K562 (cell line): ENCODE results near the gene VEGFB. TPM values are rescaled to one million over a fixed set of nuclear protein-coding genes. Genes with fewer than 3 reads are reported as not detected.

ENCODE experiments used
- ATAC-seq: fragments of 200-7000 bp; cut with Tn5 transposase; 3 replicates; pipeline ENCODE4 v1.9.1; 2020; ENCODE audit warnings: moderate library complexity
- BruUV-seq: library from RNA; stranded (reverse); fragments of 400-500 nt; replicated peaks from 2 replicates; lab custom pipeline; 2021; lab: Mats Ljungman, UMichigan
- CTCF ChIA-PET: fragments of 300-600 bp; formaldehyde crosslinking; extraction: SDS; loops from one replicate; lab custom pipeline; 2021; ENCODE audit warnings: low intra/inter-chr PET ratio; lab: Yijun Ruan, JAX
- POLR2A ChIA-PET: fragments of 300-600, 350-650 bp; sonication (Branson Sonifier 250); formaldehyde crosslinking; extraction: SDS; loops from one replicate; lab custom pipeline; 2021; ENCODE audit warnings: antibody characterized with exemption, inconsistent platforms; lab: Yijun Ruan, JAX
- DNase-seq, 4 experiments: peaks; one replicate each; pipeline versions ENCODE4 v3.0.0 to v3.0.0-alpha.2; 2011 to 2018; ENCODE audit warnings: low spot score in 3 of 4, mixed read lengths in 3 of 4; ENCODE audit errors: extremely low read depth in 1 of 4
- FAIRE-seq: peaks from 2 replicates; lab custom pipeline; 2011; peaks lifted over from hg19 to GRCh38; lab: Jason Lieb, UNC
- H2AFZ ChIP-seq: 2 replicates; pipeline ENCODE4 v1.6.0; 2011; ENCODE audit warnings: low read depth, low read length, control low read depth, inconsistent platforms
- H3K27ac ChIP-seq: fragments of 200-600 bp; 3 replicates; pipeline ENCODE4 v1.8.0; 2011; ENCODE audit warnings: low read depth, mild to moderate bottlenecking, control low read depth, inconsistent platforms, low read length, moderate library complexity, mixed read lengths; ENCODE audit errors: extremely low read depth
- H3K27me3 ChIP-seq, 2 experiments: fragments of 300-600 bp in 1 of 2; 2 replicates in 1 of 2; 3 replicates in 1 of 2; pipeline versions ENCODE4 v1.6.0 to v1.8.0; 2011; ENCODE audit warnings: inconsistent platforms in 2 of 2, low read length in 2 of 2, mild to moderate bottlenecking in 1 of 2, mixed read lengths in 1 of 2, moderate library complexity in 1 of 2; ENCODE audit not compliant: control insufficient read depth in 2 of 2, insufficient read depth in 2 of 2
- H3K36me3 ChIP-seq: fragments of 300-600 bp; 3 replicates; pipeline ENCODE4 v1.8.0; 2011; ENCODE audit warnings: mild to moderate bottlenecking, low read length, inconsistent platforms; ENCODE audit not compliant: control insufficient read depth, insufficient read depth
- H3K4me1 ChIP-seq, 2 experiments: fragments of 200-600 bp in 1 of 2; replicated peaks in 1 of 2; 2 replicates in 1 of 2; 3 replicates in 1 of 2; pipeline versions ENCODE4 v1.5.1 to v1.8.0; 2011; ENCODE audit warnings: inconsistent platforms in 2 of 2, low read length in 2 of 2, mild to moderate bottlenecking in 1 of 2, mixed read lengths in 1 of 2, moderate library complexity in 1 of 2; ENCODE audit not compliant: control insufficient read depth in 2 of 2, insufficient read depth in 2 of 2
- H3K4me2 ChIP-seq: 2 replicates; pipeline ENCODE4 v1.6.1; 2011; ENCODE audit warnings: low read length, control low read depth, inconsistent platforms, mixed read lengths; ENCODE audit not compliant: insufficient read depth
- H3K4me3 ChIP-seq: fragments of 200-600 bp; sonication (generic), shearing (Covaris generic); 2 replicates; pipeline ENCODE4 v1.5.1; 2016; ENCODE audit warnings: control low read depth, inconsistent platforms
- H3K79me2 ChIP-seq: fragments of 200-600 bp; 3 replicates; pipeline ENCODE4 v1.8.0; 2011; ENCODE audit warnings: low read length, inconsistent platforms; ENCODE audit not compliant: control insufficient read depth, insufficient read depth
- H3K9ac ChIP-seq, 2 experiments: 2 replicates each; pipeline versions ENCODE4 v1.6.0 to v1.6.1; 2011; ENCODE audit warnings: low read depth in 2 of 2, low read length in 2 of 2, control low read depth in 1 of 2, inconsistent platforms in 1 of 2, mild to moderate bottlenecking in 1 of 2, mixed read lengths in 1 of 2; ENCODE audit not compliant: insufficient read depth in 1 of 2
- H3K9me1 ChIP-seq: one replicate; pipeline ENCODE4 v1.6.0; 2011; ENCODE audit warnings: inconsistent platforms, mild to moderate bottlenecking, low read length, moderate library complexity; ENCODE audit not compliant: control insufficient read depth, insufficient read depth
- H3K9me3 ChIP-seq: replicated peaks from 2 replicates; pipeline ENCODE4 v1.5.1; 2011; ENCODE audit warnings: low read depth, low read length, inconsistent platforms; ENCODE audit not compliant: control insufficient read depth, insufficient read depth
- H4K20me1 ChIP-seq: replicated peaks from 2 replicates; pipeline ENCODE4 v1.6.1; 2011; ENCODE audit warnings: low read length, inconsistent platforms, mixed read lengths; ENCODE audit not compliant: control insufficient read depth, insufficient read depth
- ASH1L ChIP-seq: fragments of 450-650 bp; IDR thresholded peaks from 2 replicates; pipeline ENCODE4 v1.6.1; 2018; ENCODE audit warnings: borderline replicate concordance, mild to moderate bottlenecking, low read depth; ENCODE audit not compliant: partially characterized antibody
- DDX20 ChIP-seq: fragments of 450-650 bp; IDR thresholded peaks from 2 replicates; pipeline ENCODE4 v1.6.1; 2016; ENCODE audit warnings: missing genetic modification characterization, low read depth, mild to moderate bottlenecking, missing compliant biosample characterization, moderate library complexity
- ESRRB ChIP-seq: fragments of 250-450 bp; sonication (Bioruptor Pico); IDR thresholded peaks from 2 replicates; pipeline ENCODE4 v1.5.0; 2020; ENCODE audit warnings: mild to moderate bottlenecking, moderate library complexity, borderline replicate concordance
- GTF2F1 ChIP-seq: IDR thresholded peaks from 2 replicates; pipeline ENCODE4 v1.6.1; 2011; ENCODE audit warnings: low read depth, low read length, improper control_type of control experiment
- HNRNPK ChIP-seq: fragments of 200-400 bp; formaldehyde crosslinking; IDR thresholded peaks from one replicate; pipeline ENCODE4 v1.6.1; 2018; ENCODE audit warnings: mild to moderate bottlenecking, low read depth, low read length; ENCODE audit not compliant: poor library complexity, severe bottlenecking
- KLF6 ChIP-seq: fragments of 250-450 bp; sonication (Bioruptor Pico); IDR thresholded peaks from 2 replicates; pipeline ENCODE4 v1.4.0; 2020; ENCODE audit warnings: mild to moderate bottlenecking, moderate library complexity, borderline replicate concordance
- NR2C1 ChIP-seq, 2 experiments: fragments of 450-650 bp; IDR thresholded peaks; 2 replicates each; pipeline ENCODE4 v1.6.1; 2017; ENCODE audit warnings: mild to moderate bottlenecking in 2 of 2, antibody characterized with exemption in 1 of 2, inconsistent platforms in 1 of 2, missing compliant biosample characterization in 1 of 2, missing genetic modification characterization in 1 of 2
- POLR3A ChIP-seq: IDR thresholded peaks from 2 replicates; pipeline ENCODE4 v1.6.1; 2011; ENCODE audit warnings: borderline replicate concordance, mild to moderate bottlenecking, moderate library complexity; ENCODE audit not compliant: insufficient read length, insufficient read depth; ENCODE audit errors: extremely low read depth
- TBL1XR1 ChIP-seq, 2 experiments: IDR thresholded peaks; 2 replicates each; pipeline ENCODE4 v1.6.1; 2012; ENCODE audit warnings: improper control_type of control experiment in 2 of 2, low read length in 2 of 2, mild to moderate bottlenecking in 1 of 2
- TRIM24 ChIP-seq, 2 experiments: fragments of 450-650 bp; IDR thresholded peaks; 2 replicates each; pipeline ENCODE4 v1.6.1; 2016
- YBX1 ChIP-seq: fragments of 450-650 bp; IDR thresholded peaks from 2 replicates; pipeline ENCODE4 v1.7.1; 2016; ENCODE audit warnings: mild to moderate bottlenecking
- ZNF263 ChIP-seq: sonication (generic); formaldehyde crosslinking; IDR thresholded peaks from 2 replicates; pipeline ENCODE4 v1.8.0; 2022; ENCODE audit warnings: mild to moderate bottlenecking, missing genetic modification reagents, borderline replicate concordance
- ZNF282 ChIP-seq: sonication (generic); formaldehyde crosslinking; IDR thresholded peaks from 2 replicates; pipeline ENCODE4 v1.8.1; 2023; ENCODE audit warnings: missing genetic modification reagents
- ZNF644 ChIP-seq: fragments of 200-800 bp; sonication (Bioruptor generic); IDR thresholded peaks from 2 replicates; pipeline ENCODE4 v1.6.1; 2016; ENCODE audit warnings: low read depth, missing genetic modification characterization, missing compliant biosample characterization
- ZNF830 ChIP-seq: fragments of 250-450 bp; sonication (Bioruptor Pico); IDR thresholded peaks from 2 replicates; pipeline ENCODE4 v1.5.0; 2021; ENCODE audit warnings: mild to moderate bottlenecking
- WGBS: fragments of 100-300 bp; shearing (Covaris generic); methylation state at CpG from one replicate; pipeline ENCODE4 v1.1.6; 2016; ENCODE audit warnings: low coverage, mixed read lengths; ENCODE audit not compliant: insufficient coverage; ENCODE audit errors: missing lambda C conversion rate; 5-methylcytosine and 5-hydroxymethylcytosine counted together
- in situ Hi-C: fragments of 300-500 bp; cut with MboI; formaldehyde crosslinking; loops from 4 replicates; pipeline ENCODE4 v1.15.0; 2018; ENCODE audit warnings: inconsistent platforms, mixed read lengths
- intact Hi-C: fragments of 100-400 bp; cut with micrococcal nuclease; formaldehyde crosslinking; loops from 2 replicates; pipeline ENCODE4 v1.14.2; 2022
- polyA plus RNA-seq, 8 experiments: library from polyadenylated mRNA; depleted of rRNA in 4 of 8; stranded (reverse) in 5 of 8; unstranded in 3 of 8; fragments of >200 nt; fragmentation: Nextera tagmentation in 2 of 8; fragmentation: Illumina TruSeq in 1 of 8; extraction: Ambion mirVana in 2 of 8; extraction: Trizol in 1 of 8; gene quantifications; 2 replicates each; pipeline versions ENCODE4 v1.2.1 to v1.2.3, GENCODE V29; 2011 to 2014; ENCODE audit warnings: inconsistent platforms in 1 of 8, missing spikeins in 1 of 8
- total RNA-seq, 7 experiments: library from RNA; depleted of rRNA in 6 of 7; stranded (reverse); fragments of >200 nt in 6 of 7; fragmentation: Illumina TruSeq in 2 of 7; extraction: Trizol in 2 of 7; gene quantifications; 2 replicates each; pipeline versions ENCODE4 v1.2.1 to v1.2.3, GENCODE V29; 2011 to 2021; ENCODE audit warnings: low replicate concordance in 1 of 7
- TF ChIP-seq, protein P1 (sequence below), 2 experiments: fragments of 450-650 bp; IDR thresholded peaks; 2 replicates each; pipeline ENCODE4 v1.6.1; 2016; ENCODE audit warnings: mild to moderate bottlenecking in 2 of 2, borderline replicate concordance in 1 of 2, low read depth in 1 of 2, moderate library complexity in 1 of 2

The VEGFB gene
- total and polyA plus RNA-seq, 9 of the 15 experiments (the other 6 are each of a cell fraction or from before 2014, with no cell fraction given): 11.0 to 83.4 (median 25.7) TPM

- Histone ChIP-seq H3K4me3 (no peak overlapping the region), H3K9me1 (no peaks in the 10 kb centered on the region), H2AFZ (no peak overlapping the region), H3K4me2 (no peak overlapping the region), H3K36me3 (peaks cover 71% of the 10 kb centered on the region), H3K27ac (no peak overlapping the region), H4K20me1 (peaks cover 4% of the 10 kb centered on the region; the same call in 1 of the 2 replicates), H3K4me1 (peaks cover 3 to 12% of the 10 kb centered on the region in 2 experiments; a peak in 3 of 5 replicates), H3K9ac (no peak overlapping the region), H3K9me3 (no peaks in the 10 kb centered on the region), H3K27me3 (no peaks in the 10 kb centered on the region), H3K79me2 (peaks cover 15% of the 10 kb centered on the region)
- DNase-seq: no peak
- FAIRE-seq: no peak
- BruUV-seq: no TSS peak
- intact Hi-C loops (no loop called here), in situ Hi-C loops (no loop called here)
- ATAC-seq: no peak
- WGBS: 99% methylated on average over 5 of the region's 5 CpGs
- ChIA-PET POLR2A (interaction anchor here (0.9 to 2.2 kb wide), 3 partner anchors 10 to 263 kb away, joined by 3 to 9 read pairs (median 3); partner anchors contain the start of gene FERMT3), CTCF (no interaction called here)
- TF ChIP-seq, protein P1, sequence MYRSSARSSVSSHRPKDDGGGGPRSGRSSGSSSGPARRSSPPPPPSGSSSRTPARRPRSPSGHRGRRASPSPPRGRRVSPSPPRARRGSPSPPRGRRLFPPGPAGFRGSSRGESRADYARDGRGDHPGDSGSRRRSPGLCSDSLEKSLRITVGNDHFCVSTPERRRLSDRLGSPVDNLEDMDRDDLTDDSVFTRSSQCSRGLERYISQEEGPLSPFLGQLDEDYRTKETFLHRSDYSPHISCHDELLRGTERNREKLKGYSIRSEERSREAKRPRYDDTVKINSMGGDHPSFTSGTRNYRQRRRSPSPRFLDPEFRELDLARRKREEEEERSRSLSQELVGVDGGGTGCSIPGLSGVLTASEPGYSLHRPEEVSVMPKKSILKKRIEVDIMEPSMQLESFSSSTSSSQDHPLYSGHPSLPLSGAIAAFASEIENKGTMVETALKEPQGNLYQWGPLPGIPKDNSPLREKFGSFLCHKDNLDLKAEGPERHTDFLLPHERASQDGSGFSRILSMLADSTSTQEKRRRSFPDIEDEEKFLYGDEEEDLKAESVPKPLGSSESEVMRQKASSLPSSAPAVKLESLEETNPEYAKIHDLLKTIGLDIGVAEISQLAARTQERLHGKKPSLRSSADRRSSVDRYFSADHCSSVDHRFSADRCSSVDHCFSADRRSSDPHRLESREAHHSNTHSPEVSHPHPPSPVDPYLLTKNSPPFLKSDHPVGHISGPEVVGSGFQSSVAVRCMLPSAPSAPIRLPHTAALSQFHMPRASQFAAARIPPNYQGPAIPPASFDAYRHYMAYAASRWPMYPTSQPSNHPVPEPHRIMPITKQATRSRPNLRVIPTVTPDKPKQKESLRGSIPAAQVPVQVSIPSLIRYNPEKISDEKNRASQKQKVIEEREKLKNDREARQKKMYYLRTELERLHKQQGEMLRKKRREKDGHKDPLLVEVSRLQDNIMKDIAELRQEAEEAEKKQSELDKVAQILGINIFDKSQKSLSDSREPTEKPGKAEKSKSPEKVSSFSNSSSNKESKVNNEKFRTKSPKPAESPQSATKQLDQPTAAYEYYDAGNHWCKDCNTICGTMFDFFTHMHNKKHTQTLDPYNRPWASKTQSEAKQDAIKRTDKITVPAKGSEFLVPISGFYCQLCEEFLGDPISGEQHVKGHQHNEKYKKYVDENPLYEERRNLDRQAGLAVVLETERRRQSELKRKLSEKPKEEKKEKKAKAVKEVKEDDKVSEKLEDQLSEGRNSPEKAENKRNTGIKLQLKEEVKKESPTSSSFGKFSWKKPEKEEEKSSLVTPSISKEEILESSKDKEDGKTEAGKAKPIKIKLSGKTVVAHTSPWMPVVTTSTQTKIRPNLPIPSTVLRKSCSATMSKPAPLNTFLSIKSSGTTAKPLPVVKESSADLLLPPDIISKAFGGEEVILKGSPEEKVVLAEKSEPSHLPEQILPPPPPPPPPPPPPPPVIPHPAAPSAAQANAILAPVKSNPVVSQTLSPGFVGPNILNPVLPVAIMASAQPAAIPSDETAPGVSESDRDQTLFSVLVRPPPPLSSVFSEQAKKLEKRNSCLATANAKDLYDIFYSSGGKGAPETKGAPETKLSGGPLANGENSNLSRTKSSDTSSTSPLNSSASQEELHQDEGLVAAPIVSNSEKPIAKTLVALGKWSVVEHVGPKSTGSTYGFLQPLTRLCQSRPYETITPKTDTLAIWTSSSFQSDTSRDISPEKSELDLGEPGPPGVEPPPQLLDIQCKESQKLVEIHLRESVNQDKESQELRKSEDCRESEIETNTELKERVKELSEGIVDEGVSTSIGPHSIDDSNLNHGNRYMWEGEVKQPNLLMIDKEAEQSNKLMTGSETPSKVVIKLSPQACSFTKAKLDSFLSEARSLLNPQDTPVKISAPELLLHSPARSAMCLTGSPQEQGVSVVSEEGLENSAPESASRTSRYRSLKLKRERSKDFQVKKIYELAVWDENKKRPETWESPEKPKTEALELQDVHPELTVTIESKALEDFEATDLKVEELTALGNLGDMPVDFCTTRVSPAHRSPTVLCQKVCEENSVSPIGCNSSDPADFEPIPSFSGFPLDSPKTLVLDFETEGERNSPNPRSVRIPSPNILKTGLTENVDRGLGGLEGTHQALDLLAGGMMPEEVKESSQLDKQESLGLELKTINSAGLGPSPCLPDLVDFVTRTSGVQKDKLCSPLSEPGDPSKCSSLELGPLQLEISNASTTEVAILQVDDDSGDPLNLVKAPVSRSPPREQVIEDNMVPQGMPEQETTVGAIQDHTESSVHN (IDR thresholded peaks at IDR 0.05; ENCODE audit: borderline replicate concordance in 1 of 2, low read depth in 1 of 2): no peak
- TF ChIP-seq TBL1XR1 (IDR thresholded peaks at IDR 0.05; ENCODE audit: low read length in 2 of 2) (no peak), TRIM24 (IDR thresholded peaks at IDR 0.05) (no peak), HNRNPK (no peak), GTF2F1 (no peak), ZNF263 (CRISPR knock-in tag) (no peak), ZNF282 (CRISPR knock-in tag) (no peak), POLR3A (no peak), DDX20 (tag) (no peak), KLF6 (CRISPR knock-in tag) (no peak), ESRRB (CRISPR knock-in tag) (no peak), YBX1 (no peak), ASH1L (no peak), ZNF830 (no peak), ZNF644 (tag) (no peak), NR2C1 (IDR thresholded peaks at IDR 0.05) (no peak), NR2C1 (tag; IDR thresholded peaks at IDR 0.05) (no peak)
Observed at GRCh38 chr11:64192434-64192833, 42.0 kb upstream of the VEGFB start.
